ENCODE results near the gene CCDC192. TPM values are rescaled to one million over a fixed set of nuclear protein-coding genes. Genes with fewer than 3 reads are reported as not detected.
"Not testable (repeated sequence)": the region's sequence is repeated elsewhere in the genome, so short reads cannot be mapped to it uniquely, and the experiment has no call there.

Gene CCDC192
- total and polyA plus RNA-seq, 9 donors: 0.26 to 2.6 (median 0.91) TPM; not detected in 1

- H3K4me3 ChIP-seq: no peak overlapping the region
- peaks cover 6% of the 10 kb centered on the region for H3K4me1 ChIP-seq (ENCODE audit: insufficient read depth)
- DNase-seq: no peak
- H3K36me3 ChIP-seq: no peaks in the 10 kb centered on the region
- H3K9me3 ChIP-seq: no peaks in the 10 kb centered on the region
- TF ChIP-seq, protein P1, sequence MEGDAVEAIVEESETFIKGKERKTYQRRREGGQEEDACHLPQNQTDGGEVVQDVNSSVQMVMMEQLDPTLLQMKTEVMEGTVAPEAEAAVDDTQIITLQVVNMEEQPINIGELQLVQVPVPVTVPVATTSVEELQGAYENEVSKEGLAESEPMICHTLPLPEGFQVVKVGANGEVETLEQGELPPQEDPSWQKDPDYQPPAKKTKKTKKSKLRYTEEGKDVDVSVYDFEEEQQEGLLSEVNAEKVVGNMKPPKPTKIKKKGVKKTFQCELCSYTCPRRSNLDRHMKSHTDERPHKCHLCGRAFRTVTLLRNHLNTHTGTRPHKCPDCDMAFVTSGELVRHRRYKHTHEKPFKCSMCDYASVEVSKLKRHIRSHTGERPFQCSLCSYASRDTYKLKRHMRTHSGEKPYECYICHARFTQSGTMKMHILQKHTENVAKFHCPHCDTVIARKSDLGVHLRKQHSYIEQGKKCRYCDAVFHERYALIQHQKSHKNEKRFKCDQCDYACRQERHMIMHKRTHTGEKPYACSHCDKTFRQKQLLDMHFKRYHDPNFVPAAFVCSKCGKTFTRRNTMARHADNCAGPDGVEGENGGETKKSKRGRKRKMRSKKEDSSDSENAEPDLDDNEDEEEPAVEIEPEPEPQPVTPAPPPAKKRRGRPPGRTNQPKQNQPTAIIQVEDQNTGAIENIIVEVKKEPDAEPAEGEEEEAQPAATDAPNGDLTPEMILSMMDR (IDR thresholded peaks at IDR 0.05): no peak
- TF ChIP-seq EP300 (IDR thresholded peaks at IDR 0.05) (no peak), POLR2A (IDR thresholded peaks at IDR 0.05) (no peak)
- H3K27me3 ChIP-seq: no peaks in the 10 kb centered on the region
- intact Hi-C loops (cut with DNase I): no loop called here
- H3K27ac ChIP-seq: no peak overlapping the region
Measured at GRCh38 chr5:127665641-127666040, 37.5 kb upstream of the CCDC192 start.

- Histone ChIP-seq H3K4me1 (ENCODE audit: insufficient read depth) (peaks cover 6% of the 10 kb centered on the region), H3K27ac (no peak overlapping the region)
- 7 to 9% (median 8%) methylated on average over 3 of the region's 3 CpGs for WGBS, 3 donors
Measured at GRCh38 chr5:127666043-127666716, 37.0 kb upstream of the CCDC192 start.

DNA sequence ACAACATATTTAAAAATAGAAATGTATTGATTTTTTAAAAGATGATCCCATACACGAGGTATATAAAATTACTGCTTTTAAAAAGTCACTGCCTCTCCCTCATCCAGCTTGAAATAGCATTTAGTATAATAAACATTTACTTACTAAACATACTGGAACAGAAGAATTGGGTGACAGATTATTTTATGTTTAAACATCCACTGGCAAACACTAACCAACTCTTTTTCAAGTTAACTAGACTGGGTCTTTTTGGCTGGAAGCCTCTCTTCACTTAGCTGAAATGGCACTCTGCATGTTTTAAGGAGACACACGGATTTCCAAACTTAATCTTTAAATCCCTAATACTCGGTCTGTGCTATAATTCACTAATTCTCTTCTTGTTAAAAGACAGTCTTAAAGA, 35.3 kb upstream of the CCDC192 start:
- TF ChIP-seq EP300 (IDR thresholded peaks at IDR 0.05): no peak
- 29 to 34% (median 30%) methylated on average over 3 of the region's 3 CpGs for WGBS, 3 donors
- no peak overlapping the region for H3K27ac ChIP-seq

More at GRCh38 chr5:127666043-127666716, 37.0 kb upstream of the CCDC192 start:
- TF ChIP-seq POLR2A (IDR thresholded peaks at IDR 0.05) (no peak), EP300 (IDR thresholded peaks at IDR 0.05) (no peak)
- TF ChIP-seq, protein P1 (IDR thresholded peaks at IDR 0.05): no peak
- DNase-seq: peak in 1 of 5 donors; percentile 35
- intact Hi-C loops (cut with DNase I): no loop called here
- Histone ChIP-seq H3K9me3 (no peaks in the 10 kb centered on the region), H3K36me3 (no peaks in the 10 kb centered on the region), H3K4me3 (no peak overlapping the region), H3K27me3 (no peaks in the 10 kb centered on the region)

DNA sequence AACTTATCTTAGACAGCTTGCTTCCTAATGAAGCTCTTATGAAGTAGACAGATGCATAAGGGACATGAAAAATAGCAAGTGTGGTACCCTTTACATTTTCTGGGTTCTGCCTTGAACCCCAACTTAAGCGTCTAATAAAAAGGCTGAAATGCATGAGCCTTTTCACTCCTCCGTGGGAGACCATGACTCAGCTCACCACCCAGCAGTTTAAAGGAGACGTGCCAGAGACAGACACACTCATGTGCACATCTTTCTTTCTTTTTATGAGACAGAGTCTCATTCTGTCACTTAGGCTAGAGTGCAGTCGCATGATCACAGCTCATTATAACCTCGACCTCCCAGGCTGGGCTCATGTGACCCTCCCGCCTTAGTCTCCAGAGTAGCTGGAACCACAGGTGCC, 32.0 kb upstream of the CCDC192 start:
- no peak overlapping the region for H3K4me3 ChIP-seq
- TF ChIP-seq, protein P1 (IDR thresholded peaks at IDR 0.05): no peak
- TF ChIP-seq EP300 (IDR thresholded peaks at IDR 0.05): no peak
- TF ChIP-seq POLR2A (IDR thresholded peaks at IDR 0.05): no peak
- WGBS, 3 donors: 76 to 90% (median 85%) methylated on average over 6 of the region's 6 CpGs
- H3K36me3 ChIP-seq: no peaks in the 10 kb centered on the region
- H3K27ac ChIP-seq: no peak overlapping the region
- no peaks in the 10 kb centered on the region for H3K27me3 ChIP-seq
- no peaks in the 10 kb centered on the region for H3K9me3 ChIP-seq
- intact Hi-C loops (cut with DNase I): no loop called here
- no peak for DNase-seq
- no peaks in the 10 kb centered on the region for H3K4me1 ChIP-seq (ENCODE audit: insufficient read depth)

More for the DNA sequence above, 35.3 kb upstream of the CCDC192 start:
- no peak for DNase-seq
- Histone ChIP-seq H3K9me3 (no peaks in the 10 kb centered on the region), H3K4me1 (ENCODE audit: insufficient read depth) (peaks cover 1% of the 10 kb centered on the region), H3K36me3 (no peaks in the 10 kb centered on the region), H3K4me3 (no peak overlapping the region), H3K27me3 (no peaks in the 10 kb centered on the region)
- intact Hi-C loops (cut with DNase I): no loop called here

DNA sequence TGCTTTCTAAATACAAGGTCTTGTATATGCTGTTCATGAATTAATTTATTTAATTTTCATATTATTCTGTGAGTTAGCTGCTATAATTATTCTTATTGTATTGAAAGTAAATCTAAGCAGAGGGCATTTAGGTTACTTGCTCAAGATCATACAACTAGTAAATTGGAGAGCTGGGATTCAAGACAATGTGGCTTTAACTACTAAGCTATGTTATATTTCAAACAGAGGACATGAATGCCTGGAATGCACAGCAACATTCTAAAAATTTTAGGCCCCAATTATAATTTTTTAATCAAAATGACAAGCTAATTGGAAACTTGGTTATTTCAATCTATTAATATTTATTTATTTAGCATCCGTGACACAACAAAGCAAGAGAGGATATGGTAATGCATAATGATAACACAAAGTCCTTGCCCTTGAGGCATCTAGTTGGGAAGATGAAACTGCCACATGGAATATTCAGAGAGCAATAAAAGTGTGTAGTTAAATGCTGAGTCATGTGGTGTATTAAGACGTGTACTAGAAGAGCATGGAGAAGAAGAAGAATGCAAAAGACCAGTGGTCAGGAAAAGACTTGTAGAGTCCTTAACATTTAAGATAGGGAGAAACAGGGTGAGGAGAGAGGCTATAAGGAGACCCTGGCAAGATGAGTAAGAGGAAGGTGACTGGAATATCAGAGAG, 29.9 kb upstream of the CCDC192 start:
- Histone ChIP-seq H3K4me3 (no peak overlapping the region), H3K36me3 (no peaks in the 10 kb centered on the region), H3K9me3 (no peaks in the 10 kb centered on the region), H3K27ac (no peak overlapping the region), H3K27me3 (no peaks in the 10 kb centered on the region), H3K4me1 (ENCODE audit: insufficient read depth) (no peaks in the 10 kb centered on the region)
- intact Hi-C loops (cut with DNase I): no loop called here
- no peak for TF ChIP-seq POLR2A (IDR thresholded peaks at IDR 0.05)
- TF ChIP-seq, protein P1 (IDR thresholded peaks at IDR 0.05): no peak
- TF ChIP-seq EP300 (IDR thresholded peaks at IDR 0.05): no peak
- 49 to 69% (median 66%) methylated on average over 2 of the region's 2 CpGs for WGBS, 3 donors
- no peak for DNase-seq

- H3K9me3 ChIP-seq; H3K4me1 ChIP-seq (ENCODE audit: insufficient read depth); intact Hi-C loops (cut with DNase I); DNase-seq; H3K4me3 ChIP-seq; H3K27ac ChIP-seq; H3K36me3 ChIP-seq; H3K27me3 ChIP-seq: not testable (repeated sequence)
Measured at GRCh38 chr5:127676951-127677350, 26.2 kb upstream of the CCDC192 start.

DNA sequence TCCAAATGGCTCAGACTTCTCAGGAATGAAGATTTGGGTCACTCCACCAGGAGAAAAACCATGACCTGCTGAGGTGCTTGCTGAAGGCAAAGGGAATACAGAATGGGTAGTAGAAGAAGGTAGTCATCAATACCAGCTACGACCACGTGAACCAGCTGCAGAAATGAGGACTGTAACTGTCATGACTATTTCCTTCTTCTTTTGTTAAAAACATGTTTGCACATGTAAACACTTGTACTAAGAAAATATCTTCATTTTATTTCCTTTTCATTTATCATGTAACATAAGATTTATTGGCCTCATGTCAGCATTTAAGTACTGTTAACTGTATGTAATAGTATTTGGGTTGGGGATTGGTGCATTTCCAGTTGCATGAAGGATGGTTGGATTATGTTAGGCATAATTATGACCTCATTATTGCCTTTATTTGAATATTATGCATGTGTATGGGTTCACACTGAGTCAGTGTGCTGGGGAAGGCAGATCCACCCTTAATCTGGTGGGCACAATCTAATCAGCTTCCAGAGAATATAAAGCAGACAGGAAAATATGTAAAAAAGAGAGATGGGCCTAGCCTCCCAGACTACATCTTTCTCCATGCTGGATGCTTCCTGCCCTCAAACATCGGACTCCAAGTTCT, 23.4 kb upstream of the CCDC192 start:
- H3K4me3 ChIP-seq; H3K36me3 ChIP-seq; H3K4me1 ChIP-seq (ENCODE audit: insufficient read depth); H3K27me3 ChIP-seq; intact Hi-C loops (cut with DNase I); DNase-seq; H3K9me3 ChIP-seq; H3K27ac ChIP-seq: not testable (repeated sequence)
- WGBS, 3 donors: 91 to 97% (median 94%) methylated on average over 3 of the region's 3 CpGs

Measured in ovary (tissue), 9 donors.